Neural cell (in vitro differentiated cells): ENCODE measurements around the gene ADD2. TPM values are rescaled to one million over a fixed set of nuclear protein-coding genes. Genes with fewer than 3 reads are reported as not detected.

Experiments used
- H2AFZ ChIP-seq: fragments of 200-600, 300-800 bp; sonication (generic), shearing (Covaris generic); 2 replicates; pipeline ENCODE4 v1.6.0; 2014; ENCODE audit warnings: low read depth, mild to moderate bottlenecking, antibody characterized with exemption, low read length, moderate library complexity
- H3F3A ChIP-seq: fragments of 200-600 bp; shearing (Covaris generic); 2 replicates; pipeline ENCODE4 v1.6.1; 2016; ENCODE audit warnings: mild to moderate bottlenecking, moderate library complexity, mixed read lengths, antibody characterized with exemption, low read length; ENCODE audit not compliant: insufficient read depth, poor library complexity, severe bottlenecking
- H3K27ac ChIP-seq: fragments of 200-600, 300-800 bp; sonication (generic), shearing (Covaris generic); 2 replicates; pipeline ENCODE4 v1.5.1; 2014; ENCODE audit warnings: mild to moderate bottlenecking, low read length, moderate library complexity
- H3K27me3 ChIP-seq: fragments of 300-800, 200-600 bp; sonication (generic), shearing (Covaris generic); 2 replicates; pipeline ENCODE4 v1.6.0; 2014; ENCODE audit warnings: mild to moderate bottlenecking, low read depth, low read length, moderate library complexity; ENCODE audit not compliant: insufficient read depth
- H3K36me3 ChIP-seq: fragments of 300-800, 200-600 bp; sonication (generic), shearing (Covaris generic); 2 replicates; pipeline ENCODE4 v1.5.1; 2014; ENCODE audit warnings: mild to moderate bottlenecking, antibody characterized with exemption, low read length, moderate library complexity; ENCODE audit not compliant: insufficient read depth
- H3K4me2 ChIP-seq: fragments of 300-800, 200-600 bp; sonication (generic), shearing (Covaris generic); 2 replicates; pipeline ENCODE4 v1.6.0; 2014; ENCODE audit warnings: mild to moderate bottlenecking, low read length
- H3K4me3 ChIP-seq: fragments of 300-800, 200-600 bp; sonication (generic), shearing (Covaris generic); 2 replicates; pipeline ENCODE4 v1.5.1; 2014; ENCODE audit warnings: mild to moderate bottlenecking, low read length, moderate library complexity
- H3K79me2 ChIP-seq: fragments of 200-600 bp; shearing (Covaris generic); replicated peaks from 2 replicates; pipeline ENCODE4 v1.6.0; 2014; ENCODE audit warnings: mild to moderate bottlenecking, low read length, moderate library complexity; ENCODE audit not compliant: insufficient read depth
- H3K9ac ChIP-seq: fragments of 300-800, 200-600 bp; sonication (generic), shearing (Covaris generic); 2 replicates; pipeline ENCODE4 v1.6.1; 2016; ENCODE audit warnings: mild to moderate bottlenecking, low read length, mixed read lengths
- H3K9me2 ChIP-seq: fragments of 200-600 bp; shearing (Covaris generic); 2 replicates; pipeline ENCODE4 v1.6.1; 2016; ENCODE audit warnings: mild to moderate bottlenecking, low read length, mixed read lengths; ENCODE audit not compliant: insufficient read depth
- H3K9me3 ChIP-seq: fragments of 200-600, 300-800 bp; sonication (generic), shearing (Covaris generic); 2 replicates; pipeline ENCODE4 v1.6.1; 2016; ENCODE audit warnings: mild to moderate bottlenecking, mixed run types, low read length, moderate library complexity, mixed read lengths
- H4K20me1 ChIP-seq: fragments of 200-600 bp; shearing (Covaris generic); 2 replicates; pipeline ENCODE4 v1.6.1; 2016; ENCODE audit warnings: mild to moderate bottlenecking, mixed run types; ENCODE audit not compliant: insufficient read depth
- CTCF ChIP-seq: fragments of 450-650 bp; IDR thresholded peaks from 2 replicates; pipeline ENCODE4 v1.5.1; 2014; ENCODE audit warnings: antibody characterized with exemption, mild to moderate bottlenecking, moderate library complexity; ENCODE audit not compliant: poor library complexity, severe bottlenecking
- EP300 ChIP-seq: fragments of 450-650 bp; conservative IDR thresholded peaks from 2 replicates; pipeline ENCODE4 v1.6.1; 2014; ENCODE audit warnings: antibody characterized with exemption, mild to moderate bottlenecking, moderate library complexity; ENCODE audit not compliant: poor library complexity, severe bottlenecking
- EZH2 ChIP-seq: fragments of 200-600, 300-800 bp; shearing (Covaris generic), sonication (generic); IDR thresholded peaks from 2 replicates; pipeline ENCODE4 v1.6.1; 2014; ENCODE audit warnings: antibody characterized with exemption, low read length, borderline replicate concordance, mild to moderate bottlenecking; ENCODE audit not compliant: insufficient read depth, poor library complexity, severe bottlenecking
- MXI1 ChIP-seq: fragments of 450-650 bp; conservative IDR thresholded peaks from 2 replicates; pipeline ENCODE4 v1.6.1; 2014; ENCODE audit warnings: antibody characterized with exemption, mild to moderate bottlenecking; ENCODE audit not compliant: poor library complexity, severe bottlenecking
- POLR2AphosphoS5 ChIP-seq: IDR thresholded peaks from 2 replicates; pipeline ENCODE4 v1.6.1; 2012
- RAD21 ChIP-seq: fragments of 450-650 bp; conservative IDR thresholded peaks from 2 replicates; pipeline ENCODE4 v1.6.1; 2014; ENCODE audit warnings: antibody characterized with exemption, mild to moderate bottlenecking, moderate library complexity
- REST ChIP-seq: IDR thresholded peaks from 2 replicates; pipeline ENCODE4 v1.6.1; 2012; ENCODE audit warnings: borderline replicate concordance
- SMC3 ChIP-seq: fragments of 450-650 bp; conservative IDR thresholded peaks from 2 replicates; pipeline ENCODE4 v1.6.1; 2014; ENCODE audit warnings: antibody characterized with exemption, mild to moderate bottlenecking, moderate library complexity; ENCODE audit not compliant: poor library complexity
- TAF1 ChIP-seq: IDR thresholded peaks from 2 replicates; pipeline ENCODE4 v1.6.1; 2012; ENCODE audit warnings: low read depth
- polyA plus RNA-seq: library from polyadenylated mRNA; depleted of rRNA; stranded (reverse); fragments of >200 nt; gene quantifications from 2 replicates; pipeline ENCODE4 v1.2.3, GENCODE V29; 2014

The ADD2 gene
- polyA plus RNA-seq, 1 donor from 2014 or later = 52.5 TPM

GRCh38 chr2:70735071-70735470 lies 32.9 kb downstream of the ADD2 start:
- H3K36me3 ChIP-seq = no peaks in the 10 kb centered on the region
- H3K9me3 ChIP-seq = no peaks in the 10 kb centered on the region
- H4K20me1 ChIP-seq = no peaks in the 10 kb centered on the region
- H2AFZ ChIP-seq = no peak overlapping the region
- no peaks in the 10 kb centered on the region for H3K27me3 ChIP-seq
- peak overlapping the region; percentile 91 for H3K27ac ChIP-seq
- H3K9ac ChIP-seq = no peak overlapping the region
- H3K79me2 ChIP-seq = peaks cover 64% of the 10 kb centered on the region
- H3K4me3 ChIP-seq = no peak overlapping the region
- no peaks in the 10 kb centered on the region for H3F3A ChIP-seq
- no peaks in the 10 kb centered on the region for H3K9me2 ChIP-seq
- H3K4me2 ChIP-seq = no peak overlapping the region
- no peak for TF ChIP-seq POLR2AphosphoS5
- TF ChIP-seq EZH2 = no peak
- TF ChIP-seq CTCF = no peak
- no peak for TF ChIP-seq REST
- no peak for TF ChIP-seq EP300
- TF ChIP-seq RAD21 = no peak
- TF ChIP-seq TAF1 = no peak
- no peak for TF ChIP-seq MXI1
- no peak for TF ChIP-seq SMC3

- H3K27me3 ChIP-seq = no peaks in the 10 kb centered on the region
- peak overlapping the region; percentile 58 for H3K4me3 ChIP-seq
- H3F3A ChIP-seq = no peaks in the 10 kb centered on the region
- H3K27ac ChIP-seq = peak overlapping the region; percentile 91
- peak overlapping the region; percentile 83 for H3K4me2 ChIP-seq
- no peaks in the 10 kb centered on the region for H3K36me3 ChIP-seq
- peak overlapping the region; percentile 10 for H2AFZ ChIP-seq
- H3K9me2 ChIP-seq = no peaks in the 10 kb centered on the region
- no peaks in the 10 kb centered on the region for H4K20me1 ChIP-seq
- TF ChIP-seq EP300 (no peak), EZH2 (no peak), CTCF (no peak), TAF1 (no peak), MXI1 (no peak), REST (no peak), RAD21 (no peak), SMC3 (no peak), POLR2AphosphoS5 (no peak)
- H3K9ac ChIP-seq = peak overlapping the region; percentile 60
- peaks cover 64% of the 10 kb centered on the region for H3K79me2 ChIP-seq
- no peaks in the 10 kb centered on the region for H3K9me3 ChIP-seq
Measured at GRCh38 chr2:70733646-70734180, 34.3 kb downstream of the ADD2 start.
